Gastroesophageal sphincter (tissue), 4 donors: ENCODE data around the gene ATG7. TPM values are rescaled to one million over a fixed set of nuclear protein-coding genes. Genes with fewer than 3 reads are reported as not detected.

Experiments used
- ATAC-seq: fragments of 150-250 bp; one replicate; pipeline ENCODE4 v1.9.1; 2016; ENCODE audit warnings: mild to moderate bottlenecking, moderate library complexity
- H3K27ac ChIP-seq, 4 donors: fragments of 200-600 bp; sonication (generic) in 3 of 4; 1 replicate in 3 of 4; 2 replicates in 1 of 4; pipeline ENCODE4 v1.5.1; 2016 to 2019
- H3K27me3 ChIP-seq: fragments of 200-600 bp; sonication (generic); one replicate; pipeline ENCODE4 v1.5.1; 2019
- H3K36me3 ChIP-seq, 2 donors: fragments of 200-600 bp; sonication (generic); one replicate each; pipeline ENCODE4 v1.5.1; 2019; ENCODE audit warnings: control low read depth in 1 of 2
- H3K4me1 ChIP-seq, 3 donors: fragments of 200-600 bp; sonication (generic); 1 replicate in 2 of 3; 2 replicates in 1 of 3; pipeline ENCODE4 v1.5.1; 2016 to 2019; ENCODE audit warnings: control low read depth in 2 of 3
- H3K4me3 ChIP-seq, 2 donors: fragments of 200-600 bp; sonication (generic); one replicate each; pipeline ENCODE4 v1.5.1; 2019; ENCODE audit warnings: mild to moderate bottlenecking in 1 of 2, moderate library complexity in 1 of 2
- H3K9me3 ChIP-seq, 3 donors: fragments of 200-600 bp; sonication (generic); one replicate each; pipeline ENCODE4 v1.5.1; 2017 to 2019; ENCODE audit warnings: control low read depth in 2 of 3
- EP300 ChIP-seq: sonication (generic); formaldehyde crosslinking; IDR thresholded peaks from one replicate; pipeline ENCODE4 v1.6.1; 2017; ENCODE audit warnings: antibody characterized with exemption, mild to moderate bottlenecking
- POLR2A ChIP-seq, 2 donors: fragments of 450-650 bp; IDR thresholded peaks; one replicate each; pipeline ENCODE4 v1.6.1; 2017; ENCODE audit warnings: antibody characterized with exemption in 2 of 2, mild to moderate bottlenecking in 2 of 2, moderate library complexity in 1 of 2
- POLR2AphosphoS5 ChIP-seq: sonication (generic); formaldehyde crosslinking; IDR thresholded peaks from one replicate; pipeline ENCODE4 v1.6.1; 2017; ENCODE audit warnings: antibody characterized with exemption
- WGBS, 2 donors: methylation state at CpG; one replicate each; pipeline ENCODE4 v1.1.5; 2018; ENCODE audit warnings: low coverage in 1 of 2; 5-methylcytosine and 5-hydroxymethylcytosine counted together
- total RNA-seq, 4 donors: library from RNA; depleted of rRNA; stranded (reverse); fragments of >200 nt; gene quantifications; one replicate each; pipeline ENCODE4 v1.1.0, GENCODE V29; 2016
- TF ChIP-seq, protein P1 (sequence below), 4 experiments: fragments of 200-600 bp in 2 of 4; fragments of 450-650 bp in 2 of 4; sonication (generic) in 1 of 4; IDR thresholded peaks; one replicate each; pipeline ENCODE4 v1.5.1; 2017 to 2019; ENCODE audit warnings: antibody characterized with exemption in 4 of 4, mild to moderate bottlenecking in 2 of 4, moderate library complexity in 2 of 4

Gene ATG7
- total RNA-seq, 4 donors from 2014 or later: 28.3 to 64.9 (median 36.5) TPM

DNA sequence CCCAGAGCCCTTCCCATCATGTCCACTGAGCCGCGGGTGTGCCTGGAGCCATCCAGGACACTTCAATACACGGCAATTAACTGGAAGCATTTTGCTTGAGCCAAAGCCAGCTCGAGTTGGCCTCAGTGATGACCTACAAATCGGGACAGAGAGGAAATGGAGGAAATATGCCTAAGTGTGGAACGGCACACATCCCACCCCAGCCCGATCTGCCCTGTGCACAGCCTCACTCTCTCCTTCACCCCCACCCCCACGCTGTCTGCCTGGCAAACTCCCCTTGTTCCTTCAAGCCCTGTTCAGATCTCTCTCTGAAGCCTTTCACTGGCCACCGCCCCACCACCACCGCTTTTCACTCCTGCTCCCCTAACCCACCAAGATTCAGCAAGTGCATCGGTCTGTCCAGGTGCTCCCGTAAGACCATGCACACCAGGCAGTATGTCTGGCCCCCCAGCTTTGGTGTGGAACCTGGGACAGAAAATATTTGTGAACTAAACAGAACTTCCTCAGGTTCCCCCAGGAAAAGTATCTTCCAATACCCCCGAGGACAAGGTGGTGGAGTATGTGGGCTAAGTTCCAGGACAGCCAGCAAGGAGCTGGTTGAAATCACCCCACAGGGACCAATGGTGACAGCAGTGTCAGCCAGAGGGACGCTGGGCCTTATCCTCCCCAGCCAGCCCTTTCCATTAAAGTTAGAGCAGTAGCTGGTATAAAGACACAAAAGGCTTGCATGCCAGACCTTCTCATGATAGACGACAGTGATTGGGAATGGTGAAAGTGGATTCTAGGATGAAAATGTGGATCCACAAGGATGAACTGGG lies 287.8 kb downstream of the ATG7 start:
- no peaks in the 10 kb centered on the region for H3K27me3 ChIP-seq
- H3K27ac ChIP-seq: peak overlapping the region in 3 of 4 donors; percentile 53 to 64 (median 56)
- peaks cover 0 to 67% of the 10 kb centered on the region in 2 donors for H3K36me3 ChIP-seq
- TF ChIP-seq POLR2AphosphoS5: no peak
- TF ChIP-seq POLR2A (IDR thresholded peaks at IDR 0.05): no peak
- TF ChIP-seq, protein P1, sequence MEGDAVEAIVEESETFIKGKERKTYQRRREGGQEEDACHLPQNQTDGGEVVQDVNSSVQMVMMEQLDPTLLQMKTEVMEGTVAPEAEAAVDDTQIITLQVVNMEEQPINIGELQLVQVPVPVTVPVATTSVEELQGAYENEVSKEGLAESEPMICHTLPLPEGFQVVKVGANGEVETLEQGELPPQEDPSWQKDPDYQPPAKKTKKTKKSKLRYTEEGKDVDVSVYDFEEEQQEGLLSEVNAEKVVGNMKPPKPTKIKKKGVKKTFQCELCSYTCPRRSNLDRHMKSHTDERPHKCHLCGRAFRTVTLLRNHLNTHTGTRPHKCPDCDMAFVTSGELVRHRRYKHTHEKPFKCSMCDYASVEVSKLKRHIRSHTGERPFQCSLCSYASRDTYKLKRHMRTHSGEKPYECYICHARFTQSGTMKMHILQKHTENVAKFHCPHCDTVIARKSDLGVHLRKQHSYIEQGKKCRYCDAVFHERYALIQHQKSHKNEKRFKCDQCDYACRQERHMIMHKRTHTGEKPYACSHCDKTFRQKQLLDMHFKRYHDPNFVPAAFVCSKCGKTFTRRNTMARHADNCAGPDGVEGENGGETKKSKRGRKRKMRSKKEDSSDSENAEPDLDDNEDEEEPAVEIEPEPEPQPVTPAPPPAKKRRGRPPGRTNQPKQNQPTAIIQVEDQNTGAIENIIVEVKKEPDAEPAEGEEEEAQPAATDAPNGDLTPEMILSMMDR (IDR thresholded peaks at IDR 0.05): no peak
- TF ChIP-seq EP300: no peak
- 52 to 69% methylated on average over 4 to 8 of the region's 15 CpGs for WGBS, 2 donors
- peaks cover 0 to 98% (median 29%) of the 10 kb centered on the region in 3 donors for H3K4me1 ChIP-seq
- ATAC-seq: no peak
- no peak overlapping the region for H3K4me3 ChIP-seq
- no peaks in the 10 kb centered on the region for H3K9me3 ChIP-seq

DNA sequence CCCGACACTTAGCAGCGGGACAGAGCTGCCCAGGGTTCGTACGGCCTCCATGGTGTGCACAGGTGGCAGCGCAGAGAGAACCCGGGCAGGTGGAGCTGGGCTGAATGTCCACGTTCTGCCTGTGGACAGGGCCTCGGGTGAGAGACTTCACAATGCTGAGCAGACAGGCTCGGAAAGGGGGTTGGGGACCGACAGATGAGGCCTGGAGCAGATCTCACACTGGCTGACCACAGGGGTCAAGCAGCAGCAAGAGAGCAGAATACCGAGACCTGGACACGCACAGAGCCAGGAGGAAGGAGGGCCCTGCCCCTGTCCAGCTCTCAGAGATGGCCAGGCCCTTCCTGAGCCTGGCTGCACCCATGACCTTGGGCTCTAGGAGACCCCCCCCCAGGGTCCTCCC lies 288.5 kb downstream of the ATG7 start:
- WGBS, 2 donors: 68% methylated on average over 4 of the region's 12 CpGs; no CpG with 5 or more reads in 1 of the 2 donors

DNA sequence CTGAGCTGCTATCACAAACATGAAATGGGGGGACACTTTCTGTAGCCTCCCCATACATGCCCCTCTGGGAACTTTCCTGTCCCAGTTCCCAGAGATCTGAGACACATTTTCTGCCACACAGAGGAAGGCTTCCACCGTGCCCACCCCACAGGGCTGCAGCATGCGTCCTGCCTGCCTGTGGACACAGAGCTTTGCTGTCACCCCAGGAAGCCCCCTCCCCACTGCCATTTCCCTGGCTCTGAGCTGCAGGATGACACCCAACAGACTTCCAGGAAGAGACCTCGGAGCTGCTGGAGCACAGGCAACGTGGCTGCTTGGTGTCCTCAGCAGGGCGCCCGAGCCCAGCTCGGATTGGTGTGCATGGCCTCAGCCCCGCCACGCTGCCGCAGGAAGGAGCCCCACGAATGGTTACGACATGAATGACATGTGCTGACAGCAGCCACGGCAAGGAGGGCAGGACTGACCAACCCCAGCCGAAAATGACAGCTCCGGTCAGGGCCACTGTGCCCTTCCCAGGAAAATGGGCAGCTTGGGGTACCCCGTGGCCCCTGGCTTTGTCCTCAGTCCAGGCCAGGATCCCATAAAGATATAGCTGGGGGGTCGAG lies 290.2 kb downstream of the ATG7 start:
- Histone ChIP-seq H3K9me3 (no peaks in the 10 kb centered on the region), H3K27ac (peak overlapping the region in 2 of 4 donors; percentile 53 to 64), H3K27me3 (no peaks in the 10 kb centered on the region), H3K4me3 (no peak overlapping the region), H3K4me1 (peaks cover 0 to 98% (median 20%) of the 10 kb centered on the region in 3 donors), H3K36me3 (peaks cover 0 to 65% of the 10 kb centered on the region in 2 donors)
- TF ChIP-seq POLR2A (IDR thresholded peaks at IDR 0.05) (no peak), EP300 (no peak), POLR2AphosphoS5 (no peak)
- TF ChIP-seq, protein P1 (IDR thresholded peaks at IDR 0.05): no peak
- ATAC-seq: no peak
- no CpG with 5 or more reads among the region's 17 CpGs for WGBS, 2 donors

More for the DNA sequence above, 288.5 kb downstream of the ATG7 start:
- H3K27me3 ChIP-seq: no peaks in the 10 kb centered on the region
- peak overlapping the region in 3 of 4 donors; percentile 53 to 64 (median 56) for H3K27ac ChIP-seq
- peaks cover 0 to 98% (median 24%) of the 10 kb centered on the region in 3 donors for H3K4me1 ChIP-seq
- TF ChIP-seq POLR2A (IDR thresholded peaks at IDR 0.05): no peak
- TF ChIP-seq EP300: no peak
- TF ChIP-seq, protein P1 (IDR thresholded peaks at IDR 0.05): no peak
- TF ChIP-seq POLR2AphosphoS5: no peak
- no peak overlapping the region for H3K4me3 ChIP-seq
- H3K36me3 ChIP-seq: peaks cover 0 to 66% of the 10 kb centered on the region in 2 donors
- H3K9me3 ChIP-seq: no peaks in the 10 kb centered on the region
- no peak for ATAC-seq

DNA sequence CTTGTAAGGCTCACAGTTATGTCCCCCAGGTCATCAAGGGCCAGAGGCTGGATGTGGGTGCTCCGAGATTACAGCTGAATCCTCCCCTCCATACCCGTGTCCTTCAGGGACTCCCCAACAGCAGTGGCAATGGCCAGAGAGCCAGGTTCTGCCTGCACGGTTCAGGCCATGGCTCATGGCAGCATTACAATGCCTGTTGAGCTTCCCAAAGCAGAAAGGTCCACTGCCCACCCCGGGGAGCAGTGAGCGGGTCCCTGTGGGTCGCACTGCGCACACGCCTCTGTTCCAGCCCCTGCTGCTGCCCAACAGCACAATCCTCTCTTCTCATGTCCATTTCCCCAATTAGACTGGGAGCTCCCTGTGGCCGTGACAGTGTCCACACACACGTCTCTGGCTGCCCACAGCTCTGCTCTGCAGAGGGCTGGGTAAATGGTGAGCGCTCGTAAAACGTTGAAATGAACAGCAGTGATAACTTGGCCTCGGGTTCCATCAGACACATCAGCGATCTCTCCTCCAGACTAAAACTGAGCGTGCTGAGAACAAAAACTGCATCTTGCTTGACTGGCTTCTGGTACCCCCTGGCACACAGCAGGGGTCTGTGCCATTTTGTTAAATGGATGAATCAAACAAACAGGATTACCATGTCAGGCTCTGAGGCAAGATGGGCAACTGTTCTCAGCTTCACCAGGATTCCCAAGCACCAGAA lies 291.1 kb downstream of the ATG7 start:
- Histone ChIP-seq H3K27me3 (no peaks in the 10 kb centered on the region), H3K4me3 (no peak overlapping the region), H3K9me3 (no peaks in the 10 kb centered on the region), H3K4me1 (peaks cover 0 to 98% (median 24%) of the 10 kb centered on the region in 3 donors), H3K36me3 (peaks cover 0 to 62% of the 10 kb centered on the region in 2 donors), H3K27ac (no peak overlapping the region)
- TF ChIP-seq POLR2A (IDR thresholded peaks at IDR 0.05) (no peak), POLR2AphosphoS5 (no peak), EP300 (no peak)
- TF ChIP-seq, protein P1 (IDR thresholded peaks at IDR 0.05): no peak
- ATAC-seq: no peak
- 92 to 100% methylated on average over 2 of the region's 16 CpGs for WGBS, 2 donors
